Neural cell (in vitro differentiated cells): Measurements from ENCODE around the gene KRT38.

Experiments
- EP300 ChIP-seq: fragments of 450-650 bp; conservative IDR thresholded peaks from 2 replicates; pipeline ENCODE4 v1.6.1; 2014; ENCODE audit warnings: antibody characterized with exemption, mild to moderate bottlenecking, moderate library complexity; ENCODE audit not compliant: poor library complexity, severe bottlenecking
- MXI1 ChIP-seq: fragments of 450-650 bp; conservative IDR thresholded peaks from 2 replicates; pipeline ENCODE4 v1.6.1; 2014; ENCODE audit warnings: antibody characterized with exemption, mild to moderate bottlenecking; ENCODE audit not compliant: poor library complexity, severe bottlenecking
- TAF1 ChIP-seq: IDR thresholded peaks from 2 replicates; pipeline ENCODE4 v1.6.1; 2012; ENCODE audit warnings: low read depth
- TF ChIP-seq, protein P1 (sequence below): fragments of 450-650 bp; IDR thresholded peaks from 2 replicates; pipeline ENCODE4 v1.5.1; 2014; ENCODE audit warnings: antibody characterized with exemption, mild to moderate bottlenecking, moderate library complexity; ENCODE audit not compliant: poor library complexity, severe bottlenecking
- TF ChIP-seq, protein P2 (sequence below): IDR thresholded peaks from 2 replicates; pipeline ENCODE4 v1.6.1; 2012; ENCODE audit warnings: borderline replicate concordance

DNA sequence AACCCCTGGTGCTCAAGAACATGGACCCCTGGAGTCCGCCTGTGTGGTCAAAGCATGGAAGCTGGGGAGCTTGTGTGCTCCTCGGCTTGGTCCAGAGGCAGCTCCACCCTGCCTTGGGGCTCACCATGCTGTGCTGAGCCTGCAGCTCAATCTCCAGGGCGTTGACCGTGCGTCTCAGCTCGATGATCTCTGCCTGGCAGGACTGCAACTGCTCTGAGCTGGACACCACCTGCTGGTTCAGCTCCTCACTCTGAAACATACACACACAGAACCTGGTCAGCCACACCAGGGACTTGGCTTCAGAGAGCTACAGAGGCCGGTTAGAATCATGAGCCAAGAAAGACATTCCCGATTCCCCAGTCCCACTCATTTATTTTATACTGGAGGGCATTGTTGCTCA is 37.5 kb upstream of the KRT38 start:
- TF ChIP-seq TAF1: no peak
- TF ChIP-seq, protein P1, sequence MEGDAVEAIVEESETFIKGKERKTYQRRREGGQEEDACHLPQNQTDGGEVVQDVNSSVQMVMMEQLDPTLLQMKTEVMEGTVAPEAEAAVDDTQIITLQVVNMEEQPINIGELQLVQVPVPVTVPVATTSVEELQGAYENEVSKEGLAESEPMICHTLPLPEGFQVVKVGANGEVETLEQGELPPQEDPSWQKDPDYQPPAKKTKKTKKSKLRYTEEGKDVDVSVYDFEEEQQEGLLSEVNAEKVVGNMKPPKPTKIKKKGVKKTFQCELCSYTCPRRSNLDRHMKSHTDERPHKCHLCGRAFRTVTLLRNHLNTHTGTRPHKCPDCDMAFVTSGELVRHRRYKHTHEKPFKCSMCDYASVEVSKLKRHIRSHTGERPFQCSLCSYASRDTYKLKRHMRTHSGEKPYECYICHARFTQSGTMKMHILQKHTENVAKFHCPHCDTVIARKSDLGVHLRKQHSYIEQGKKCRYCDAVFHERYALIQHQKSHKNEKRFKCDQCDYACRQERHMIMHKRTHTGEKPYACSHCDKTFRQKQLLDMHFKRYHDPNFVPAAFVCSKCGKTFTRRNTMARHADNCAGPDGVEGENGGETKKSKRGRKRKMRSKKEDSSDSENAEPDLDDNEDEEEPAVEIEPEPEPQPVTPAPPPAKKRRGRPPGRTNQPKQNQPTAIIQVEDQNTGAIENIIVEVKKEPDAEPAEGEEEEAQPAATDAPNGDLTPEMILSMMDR: no peak
- no peak for TF ChIP-seq EP300
- TF ChIP-seq MXI1: no peak
- TF ChIP-seq, protein P2, sequence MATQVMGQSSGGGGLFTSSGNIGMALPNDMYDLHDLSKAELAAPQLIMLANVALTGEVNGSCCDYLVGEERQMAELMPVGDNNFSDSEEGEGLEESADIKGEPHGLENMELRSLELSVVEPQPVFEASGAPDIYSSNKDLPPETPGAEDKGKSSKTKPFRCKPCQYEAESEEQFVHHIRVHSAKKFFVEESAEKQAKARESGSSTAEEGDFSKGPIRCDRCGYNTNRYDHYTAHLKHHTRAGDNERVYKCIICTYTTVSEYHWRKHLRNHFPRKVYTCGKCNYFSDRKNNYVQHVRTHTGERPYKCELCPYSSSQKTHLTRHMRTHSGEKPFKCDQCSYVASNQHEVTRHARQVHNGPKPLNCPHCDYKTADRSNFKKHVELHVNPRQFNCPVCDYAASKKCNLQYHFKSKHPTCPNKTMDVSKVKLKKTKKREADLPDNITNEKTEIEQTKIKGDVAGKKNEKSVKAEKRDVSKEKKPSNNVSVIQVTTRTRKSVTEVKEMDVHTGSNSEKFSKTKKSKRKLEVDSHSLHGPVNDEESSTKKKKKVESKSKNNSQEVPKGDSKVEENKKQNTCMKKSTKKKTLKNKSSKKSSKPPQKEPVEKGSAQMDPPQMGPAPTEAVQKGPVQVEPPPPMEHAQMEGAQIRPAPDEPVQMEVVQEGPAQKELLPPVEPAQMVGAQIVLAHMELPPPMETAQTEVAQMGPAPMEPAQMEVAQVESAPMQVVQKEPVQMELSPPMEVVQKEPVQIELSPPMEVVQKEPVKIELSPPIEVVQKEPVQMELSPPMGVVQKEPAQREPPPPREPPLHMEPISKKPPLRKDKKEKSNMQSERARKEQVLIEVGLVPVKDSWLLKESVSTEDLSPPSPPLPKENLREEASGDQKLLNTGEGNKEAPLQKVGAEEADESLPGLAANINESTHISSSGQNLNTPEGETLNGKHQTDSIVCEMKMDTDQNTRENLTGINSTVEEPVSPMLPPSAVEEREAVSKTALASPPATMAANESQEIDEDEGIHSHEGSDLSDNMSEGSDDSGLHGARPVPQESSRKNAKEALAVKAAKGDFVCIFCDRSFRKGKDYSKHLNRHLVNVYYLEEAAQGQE: no peak
